HCT116 (cell line): ENCODE measurements around the gene MYOZ2. TPM values are rescaled to one million over a fixed set of nuclear protein-coding genes. Genes with fewer than 3 reads are reported as not detected.

ENCODE experiments used
- ATAC-seq: fragments of 200-7000 bp; cut with Tn5 transposase; 2 replicates; pipeline ENCODE4 v1.9.1; 2020; ENCODE audit warnings: mild to moderate bottlenecking, moderate library complexity
- BruUV-seq: library from RNA; stranded (reverse); fragments of 400-500 nt; replicated peaks from 2 replicates; lab custom pipeline; 2021; lab: Mats Ljungman, UMichigan
- CTCF ChIA-PET: fragments of 300-600 bp; sonication (Branson Sonifier 250); formaldehyde crosslinking; loops from one replicate; lab custom pipeline; 2021; ENCODE audit warnings: antibody characterized with exemption; lab: Charles Lee
- POLR2A ChIA-PET: fragments of 300-600, 350-600 bp; sonication (Branson Sonifier 250); formaldehyde crosslinking; loops from one replicate; lab custom pipeline; 2021; ENCODE audit warnings: antibody characterized with exemption; lab: Charles Lee
- RAD21 ChIA-PET, 2 experiments: fragments of 300-600 bp; sonication (Branson Sonifier 250); formaldehyde crosslinking; loops; one replicate each; lab custom pipeline; 2023; ENCODE audit warnings: low total read pairs in 2 of 2; ENCODE audit not compliant: uncharacterized antibody in 2 of 2, unreplicated experiment in 2 of 2, low non-redundant PET in 1 of 2; lab: Charles Lee
- DNase-seq: peaks from one replicate; pipeline ENCODE4 v3.0.0-alpha.2; 2010; ENCODE audit warnings: low read depth, low spot score
- H2AFZ ChIP-seq: fragments of 200-600 bp; shearing (Covaris generic), sonication (generic); 2 replicates; pipeline ENCODE4 v1.6.1; 2017; ENCODE audit warnings: low read depth, mixed run types, mixed read lengths, antibody characterized with exemption, low read length; ENCODE audit not compliant: poor library complexity, severe bottlenecking
- H3K27ac ChIP-seq: 2 replicates; pipeline ENCODE4 v1.5.1; 2012; ENCODE audit warnings: low read depth, low read length
- H3K27me3 ChIP-seq: fragments of 200-600 bp; sonication (generic); 2 replicates; pipeline ENCODE4 v1.6.1; 2016; ENCODE audit warnings: mixed run types, low read length, mixed read lengths; ENCODE audit not compliant: insufficient read depth
- H3K36me3 ChIP-seq, 2 experiments: fragments of 200-500 bp in 1 of 2; fragments of 200-600 bp in 1 of 2; sonication (Bioruptor generic) in 1 of 2; sonication (generic) in 1 of 2; 2 replicates each; pipeline versions ENCODE4 v1.5.1 to v1.6.1; 2014 to 2016; ENCODE audit warnings: low read length in 2 of 2, inconsistent platforms in 1 of 2, mixed read lengths in 1 of 2, mixed run types in 1 of 2; ENCODE audit not compliant: insufficient read depth in 2 of 2, control insufficient read depth in 1 of 2
- H3K4me1 ChIP-seq, 2 experiments: fragments of 200-600 bp in 1 of 2; sonication (generic) in 1 of 2; 2 replicates each; pipeline versions ENCODE4 v1.5.1 to v1.6.1; 2012 to 2017; ENCODE audit warnings: low read length in 2 of 2, inconsistent platforms in 1 of 2, mild to moderate bottlenecking in 1 of 2, mixed read lengths in 1 of 2, mixed run types in 1 of 2, moderate library complexity in 1 of 2; ENCODE audit not compliant: insufficient read depth in 2 of 2, control insufficient read depth in 1 of 2
- H3K4me2 ChIP-seq: fragments of 200-600 bp; sonication (generic); 2 replicates; pipeline ENCODE4 v1.6.1; 2017; ENCODE audit warnings: mixed run types, low read length, mixed read lengths
- H3K4me3 ChIP-seq, 2 experiments: fragments of 200-600 bp in 1 of 2; sonication (generic) in 1 of 2; replicated peaks in 1 of 2; 2 replicates each; pipeline ENCODE4 v1.5.1; 2011 to 2016; ENCODE audit warnings: low read length in 2 of 2, control low read depth in 1 of 2, low read depth in 1 of 2, mild to moderate bottlenecking in 1 of 2, mixed read lengths in 1 of 2, mixed run types in 1 of 2
- H3K79me2 ChIP-seq: fragments of 200-600 bp; sonication (generic); 2 replicates; pipeline ENCODE4 v1.6.1; 2017; ENCODE audit warnings: mild to moderate bottlenecking, mixed run types, low read length, moderate library complexity, mixed read lengths; ENCODE audit not compliant: insufficient read depth
- H3K9ac ChIP-seq: fragments of 200-600 bp; sonication (generic); 2 replicates; pipeline ENCODE4 v1.6.1; 2016; ENCODE audit warnings: low read length, mixed read lengths
- H3K9me2 ChIP-seq: fragments of 200-600 bp; sonication (generic), shearing (Covaris generic); 2 replicates; pipeline ENCODE4 v1.6.1; 2017; ENCODE audit warnings: mixed run types, mild to moderate bottlenecking, moderate library complexity; ENCODE audit not compliant: insufficient read depth
- H3K9me3 ChIP-seq, 2 experiments: fragments of 200-500 bp in 1 of 2; fragments of 200-600 bp in 1 of 2; sonication (Bioruptor generic) in 1 of 2; sonication (generic) in 1 of 2; 2 replicates each; pipeline ENCODE4 v1.6.1; 2014 to 2017; ENCODE audit warnings: low read length in 2 of 2, mixed read lengths in 2 of 2, inconsistent platforms in 1 of 2, low read depth in 1 of 2, mild to moderate bottlenecking in 1 of 2, mixed run types in 1 of 2, moderate library complexity in 1 of 2; ENCODE audit not compliant: control insufficient read depth in 1 of 2, insufficient read depth in 1 of 2
- H4K20me1 ChIP-seq: fragments of 200-600 bp; sonication (generic), shearing (Covaris generic); 2 replicates; pipeline ENCODE4 v1.6.1; 2017; ENCODE audit warnings: mixed run types, mild to moderate bottlenecking, moderate library complexity; ENCODE audit not compliant: insufficient read depth
- CBX3 ChIP-seq: IDR thresholded peaks from 2 replicates; pipeline ENCODE4 v1.6.1; 2012; ENCODE audit warnings: low read depth
- EGR1 ChIP-seq: IDR thresholded peaks from 2 replicates; pipeline ENCODE4 v1.6.1; 2012; ENCODE audit warnings: low read depth
- ELF1 ChIP-seq: IDR thresholded peaks from 2 replicates; pipeline ENCODE4 v1.6.1; 2012; ENCODE audit warnings: low read depth, borderline replicate concordance
- EZH2phosphoT487 ChIP-seq: fragments of 200-600 bp; IDR thresholded peaks from 2 replicates; pipeline ENCODE4 v1.6.1; 2018; ENCODE audit warnings: antibody characterized with exemption, borderline replicate concordance
- JUND ChIP-seq: IDR thresholded peaks from 2 replicates; pipeline ENCODE4 v1.6.1; 2012
- POLR2A ChIP-seq: IDR thresholded peaks from 2 replicates; pipeline ENCODE4 v1.7.0; 2011; ENCODE audit warnings: borderline replicate concordance; ENCODE audit not compliant: insufficient read depth, insufficient read length; ENCODE audit errors: extremely low read depth
- POLR2AphosphoS5 ChIP-seq: IDR thresholded peaks from 2 replicates; pipeline ENCODE4 v1.6.1; 2011; ENCODE audit warnings: mild to moderate bottlenecking, low read depth, low read length, moderate library complexity
- RAD21 ChIP-seq: IDR thresholded peaks from 2 replicates; pipeline ENCODE4 v1.6.1; 2012; ENCODE audit warnings: low read depth, mild to moderate bottlenecking
- SIN3A ChIP-seq: IDR thresholded peaks from 2 replicates; pipeline ENCODE4 v1.6.1; 2012; ENCODE audit warnings: low read depth
- SRF ChIP-seq: IDR thresholded peaks from 2 replicates; pipeline ENCODE4 v1.6.1; 2012; ENCODE audit warnings: low read depth
- TCF7L2 ChIP-seq: IDR thresholded peaks from 2 replicates; pipeline ENCODE4 v1.7.0; 2011; ENCODE audit warnings: borderline replicate concordance, inconsistent platforms; ENCODE audit not compliant: insufficient read depth, insufficient read length; ENCODE audit errors: extremely low read depth
- YY1 ChIP-seq: IDR thresholded peaks from 2 replicates; pipeline ENCODE4 v1.6.1; 2011; ENCODE audit warnings: low read length, low read depth, moderate library complexity, mild to moderate bottlenecking; ENCODE audit not compliant: insufficient replicate concordance; ENCODE audit errors: extremely low read depth
- ZFX ChIP-seq: fragments of 450-650 bp; IDR thresholded peaks from 2 replicates; pipeline ENCODE4 v1.6.1; 2017
- ZNF274 ChIP-seq: fragments of 200-500 bp; sonication (Bioruptor generic); IDR thresholded peaks from 2 replicates; pipeline ENCODE4 v1.6.1; 2014; ENCODE audit warnings: mild to moderate bottlenecking, low read depth, low read length, inconsistent platforms
- intact Hi-C: fragments of 100-400 bp; cut with micrococcal nuclease; formaldehyde crosslinking; loops from 2 replicates; pipeline ENCODE4 v1.10.0; 2022
- total RNA-seq: library from RNA; stranded (reverse); gene quantifications from one replicate; pipeline ENCODE4 v1.2.1, GENCODE V29; 2021; ENCODE audit not compliant: unreplicated experiment
- TF ChIP-seq, protein P1 (sequence below): IDR thresholded peaks from 2 replicates; pipeline ENCODE4 v1.6.1; 2012
- TF ChIP-seq, protein P2 (sequence below), 3 experiments: fragments of 200-600 bp in 1 of 3; sonication (generic) in 1 of 3; IDR thresholded peaks in 2 of 3; conservative IDR thresholded peaks in 1 of 3; 2 replicates each; pipeline ENCODE4 v1.5.1; 2012 to 2017; ENCODE audit warnings: low read depth in 2 of 3, low read length in 2 of 3, antibody characterized with exemption in 1 of 3, borderline replicate concordance in 1 of 3, control low read depth in 1 of 3, mild to moderate bottlenecking in 1 of 3, mixed read lengths in 1 of 3, mixed run types in 1 of 3, moderate library complexity in 1 of 3; ENCODE audit not compliant: insufficient read depth in 1 of 3
- TF ChIP-seq, protein P3 (sequence below): IDR thresholded peaks from 2 replicates; pipeline ENCODE4 v1.6.1; 2012

Gene MYOZ2
- total RNA-seq, 1 experiment from 2014 or later = not detected

DNA sequence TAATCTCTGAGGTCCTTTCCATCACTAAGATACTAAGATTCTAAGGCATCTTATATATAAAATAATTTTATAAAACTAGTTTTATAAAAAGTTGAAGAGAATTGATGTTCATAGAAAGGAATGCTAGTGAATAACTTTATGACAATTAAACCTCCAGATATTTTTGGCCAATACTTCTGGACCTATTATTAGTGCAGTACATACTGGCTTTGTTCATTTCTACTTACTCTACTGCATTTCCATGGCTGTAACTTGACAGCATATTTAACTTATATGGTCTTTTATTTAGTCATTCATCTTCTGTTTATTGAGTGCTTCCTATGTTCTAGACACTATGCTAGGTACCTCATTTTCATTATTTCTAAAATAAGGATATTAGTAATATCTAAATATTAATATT, 70.1 kb downstream of the MYOZ2 start:
- Histone ChIP-seq H3K4me1 (peaks cover 11 to 26% of the 10 kb centered on the region in 2 experiments), H3K9me3 (no peaks in the 10 kb centered on the region), H3K36me3 (no peaks in the 10 kb centered on the region), H3K27ac (no peak overlapping the region), H2AFZ (no peak overlapping the region), H3K9me2 (no peaks in the 10 kb centered on the region), H3K9ac (no peak overlapping the region), H4K20me1 (no peaks in the 10 kb centered on the region), H3K79me2 (no peaks in the 10 kb centered on the region), H3K4me2 (no peak overlapping the region), H3K27me3 (no peaks in the 10 kb centered on the region), H3K4me3 (no peak overlapping the region)
- ATAC-seq = no peak
- ChIA-PET RAD21 (no interaction called here), CTCF (no interaction called here), POLR2A (no interaction called here)
- intact Hi-C loops = no loop called here
- no peak for TF ChIP-seq ELF1
- TF ChIP-seq, protein P1, sequence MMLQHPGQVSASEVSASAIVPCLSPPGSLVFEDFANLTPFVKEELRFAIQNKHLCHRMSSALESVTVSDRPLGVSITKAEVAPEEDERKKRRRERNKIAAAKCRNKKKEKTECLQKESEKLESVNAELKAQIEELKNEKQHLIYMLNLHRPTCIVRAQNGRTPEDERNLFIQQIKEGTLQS = no peak
- no peak for TF ChIP-seq ZNF274
- TF ChIP-seq, protein P2, sequence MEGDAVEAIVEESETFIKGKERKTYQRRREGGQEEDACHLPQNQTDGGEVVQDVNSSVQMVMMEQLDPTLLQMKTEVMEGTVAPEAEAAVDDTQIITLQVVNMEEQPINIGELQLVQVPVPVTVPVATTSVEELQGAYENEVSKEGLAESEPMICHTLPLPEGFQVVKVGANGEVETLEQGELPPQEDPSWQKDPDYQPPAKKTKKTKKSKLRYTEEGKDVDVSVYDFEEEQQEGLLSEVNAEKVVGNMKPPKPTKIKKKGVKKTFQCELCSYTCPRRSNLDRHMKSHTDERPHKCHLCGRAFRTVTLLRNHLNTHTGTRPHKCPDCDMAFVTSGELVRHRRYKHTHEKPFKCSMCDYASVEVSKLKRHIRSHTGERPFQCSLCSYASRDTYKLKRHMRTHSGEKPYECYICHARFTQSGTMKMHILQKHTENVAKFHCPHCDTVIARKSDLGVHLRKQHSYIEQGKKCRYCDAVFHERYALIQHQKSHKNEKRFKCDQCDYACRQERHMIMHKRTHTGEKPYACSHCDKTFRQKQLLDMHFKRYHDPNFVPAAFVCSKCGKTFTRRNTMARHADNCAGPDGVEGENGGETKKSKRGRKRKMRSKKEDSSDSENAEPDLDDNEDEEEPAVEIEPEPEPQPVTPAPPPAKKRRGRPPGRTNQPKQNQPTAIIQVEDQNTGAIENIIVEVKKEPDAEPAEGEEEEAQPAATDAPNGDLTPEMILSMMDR (IDR thresholded peaks at IDR 0.05 in 2 of 3, conservative IDR thresholded peaks at IDR 0.05 in 1 of 3; ENCODE audit: borderline replicate concordance in 1 of 3, insufficient read depth in 1 of 3, low read depth in 2 of 3, low read length in 2 of 3) = no peak
- TF ChIP-seq SRF = no peak
- TF ChIP-seq EGR1 = no peak
- no peak for TF ChIP-seq TCF7L2
- TF ChIP-seq SIN3A = no peak
- TF ChIP-seq POLR2AphosphoS5 = no peak
- TF ChIP-seq ZFX = no peak
- TF ChIP-seq CBX3 = no peak
- TF ChIP-seq, protein P3, sequence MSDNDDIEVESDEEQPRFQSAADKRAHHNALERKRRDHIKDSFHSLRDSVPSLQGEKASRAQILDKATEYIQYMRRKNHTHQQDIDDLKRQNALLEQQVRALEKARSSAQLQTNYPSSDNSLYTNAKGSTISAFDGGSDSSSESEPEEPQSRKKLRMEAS = no peak
- TF ChIP-seq JUND = no peak
- no peak for TF ChIP-seq POLR2A
- TF ChIP-seq EZH2phosphoT487 = no peak
- TF ChIP-seq YY1 = no peak
- no peak for TF ChIP-seq RAD21
- no peak for DNase-seq
- no TSS peak for BruUV-seq
